ENCODE data around the gene ADGRD1. TPM values are rescaled to one million over a fixed set of nuclear protein-coding genes. Genes with fewer than 3 reads are reported as not detected.
"Not testable (repeated sequence)": the region's sequence is repeated elsewhere in the genome, so short reads cannot be mapped to it uniquely, and the experiment has no call there.

ADGRD1 gene
- 1 to 10 TPM in 8 of 9 donors, under 1 TPM in 1; 0.87 to 6.0 (median 1.3) TPM for total RNA-seq
- polyA plus RNA-seq, result 1 to 10 TPM; 1.4 to 2.8 (median 1.8) TPM
- long read RNA-seq, donor 1, result 0 reads
- long read RNA-seq, donor 2, result 0 reads
- long read RNA-seq, donor 3, partial matches to known transcripts, result 0 of 1 reads
- long read RNA-seq, donor 3, other reads (novel, unspliced or antisense), result 0 of 1 reads
- long read RNA-seq, donor 4, full-length matches to known transcripts, result 1 of 1 reads
- long read RNA-seq, donor 4, partial matches to known transcripts, result 0 of 1 reads
- long read RNA-seq, donor 4, other reads (novel, unspliced or antisense), result 0 of 1 reads
- long read RNA-seq, donor 5, full-length matches to known transcripts, result 1 of 1 reads
- long read RNA-seq, donor 5, partial matches to known transcripts, result 0 of 1 reads
- long read RNA-seq, donor 5, other reads (novel, unspliced or antisense), result 0 of 1 reads
- long read RNA-seq, donor 6, result 0 reads
- long read RNA-seq, donor 7, result 0 reads
- long read RNA-seq, donor 8, result 0 reads
- long read RNA-seq, donor 9, result 0 reads
- long read RNA-seq, donor 10, result 0 reads

DNA sequence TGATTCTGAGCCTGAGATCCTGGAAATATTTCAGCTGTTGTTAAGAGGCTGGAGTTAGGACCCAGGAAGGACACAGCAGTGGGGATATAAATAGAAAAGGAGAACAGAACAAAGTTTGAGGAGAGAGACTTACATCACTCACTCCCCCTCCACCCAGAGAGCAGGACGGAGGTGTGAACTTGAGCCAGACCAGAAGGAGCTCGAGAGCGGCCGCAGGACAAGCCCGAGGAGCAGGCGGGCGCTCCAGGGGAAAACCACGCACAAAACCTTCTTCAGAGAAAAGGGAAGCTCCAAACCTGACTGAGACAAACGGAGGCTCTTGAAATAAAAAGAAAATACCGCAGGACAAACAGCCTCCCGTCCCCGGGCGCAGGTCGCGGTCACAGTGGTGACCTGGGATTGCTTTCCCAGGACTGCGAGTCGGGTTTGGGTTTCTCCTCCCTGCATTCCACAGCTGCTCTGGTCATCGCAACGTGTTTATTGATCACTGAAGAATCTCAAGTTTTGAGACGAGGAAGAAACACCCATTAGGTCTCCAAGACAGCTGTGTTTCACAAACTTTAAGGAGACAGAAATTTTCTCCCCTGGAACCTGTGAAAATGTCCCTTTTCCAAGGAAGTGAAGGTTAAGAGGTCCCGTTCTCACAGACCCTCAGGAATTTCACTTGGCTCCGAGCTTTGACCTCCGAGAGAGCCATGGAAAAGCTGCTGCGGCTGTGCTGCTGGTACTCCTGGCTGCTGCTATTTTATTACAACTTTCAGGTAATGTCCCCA lies at the start of gene ADGRD1:
Gene ADGRD1, plus strand, starts transcription at position 137 of the 773 bp plus-strand sequence. Its CDS starts 559 bp downstream, at position 696.
- H3K4me3 ChIP-seq, result peak within 1 kb of the TSS in 1 of 4 donors; percentile 45
- peak within 1 kb of the TSS in 1 of 5 donors; percentile 39 for H3K27ac ChIP-seq
- DNase-seq, result peak in 4 of 7 donors; percentile 15 to 38 (median 35)
- H3K4me1 ChIP-seq (replicated peaks in 1 of 2), result no peaks in the 10 kb centered on the region
- H3K9me3 ChIP-seq (replicated peaks in 1 of 3), result no peaks in the 10 kb centered on the region
- TF ChIP-seq, protein P1, sequence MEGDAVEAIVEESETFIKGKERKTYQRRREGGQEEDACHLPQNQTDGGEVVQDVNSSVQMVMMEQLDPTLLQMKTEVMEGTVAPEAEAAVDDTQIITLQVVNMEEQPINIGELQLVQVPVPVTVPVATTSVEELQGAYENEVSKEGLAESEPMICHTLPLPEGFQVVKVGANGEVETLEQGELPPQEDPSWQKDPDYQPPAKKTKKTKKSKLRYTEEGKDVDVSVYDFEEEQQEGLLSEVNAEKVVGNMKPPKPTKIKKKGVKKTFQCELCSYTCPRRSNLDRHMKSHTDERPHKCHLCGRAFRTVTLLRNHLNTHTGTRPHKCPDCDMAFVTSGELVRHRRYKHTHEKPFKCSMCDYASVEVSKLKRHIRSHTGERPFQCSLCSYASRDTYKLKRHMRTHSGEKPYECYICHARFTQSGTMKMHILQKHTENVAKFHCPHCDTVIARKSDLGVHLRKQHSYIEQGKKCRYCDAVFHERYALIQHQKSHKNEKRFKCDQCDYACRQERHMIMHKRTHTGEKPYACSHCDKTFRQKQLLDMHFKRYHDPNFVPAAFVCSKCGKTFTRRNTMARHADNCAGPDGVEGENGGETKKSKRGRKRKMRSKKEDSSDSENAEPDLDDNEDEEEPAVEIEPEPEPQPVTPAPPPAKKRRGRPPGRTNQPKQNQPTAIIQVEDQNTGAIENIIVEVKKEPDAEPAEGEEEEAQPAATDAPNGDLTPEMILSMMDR (IDR thresholded peaks at IDR 0.05), result no peak
- no peak for TF ChIP-seq POLR2A (IDR thresholded peaks at IDR 0.05)
- 9 to 16% (median 12%) methylated on average over 21 to 24 of the region's 24 CpGs for WGBS, 4 donors
- peaks cover 3% of the 10 kb centered on the region for H3K27me3 ChIP-seq
- intact Hi-C loops (cut with DNase I), result no loop called here
- H3K36me3 ChIP-seq (replicated peaks in 1 of 2), result no peaks in the 10 kb centered on the region

DNA sequence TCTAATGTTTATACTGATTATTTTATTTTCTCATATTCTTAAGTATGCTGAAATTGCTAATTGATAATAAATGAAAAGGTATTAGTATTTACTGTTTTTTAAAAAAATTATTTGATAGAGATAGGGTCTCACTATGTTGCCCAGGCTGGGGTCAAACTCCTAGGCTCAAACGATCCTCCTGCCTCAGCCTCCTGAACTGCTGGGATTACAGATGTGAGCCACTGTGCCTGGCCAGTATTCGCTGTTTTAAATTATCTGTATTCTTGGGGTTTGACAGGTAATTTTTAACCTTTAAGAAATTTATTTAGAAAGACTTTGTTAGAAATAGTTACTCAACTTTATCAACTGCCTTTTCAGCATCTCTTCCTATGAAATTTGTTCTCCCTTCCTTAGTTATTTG lies 49.6 kb upstream of the ADGRD1 start:
- 69 to 91% (median 83%) methylated on average over 2 of the region's 2 CpGs for WGBS, 4 donors
- intact Hi-C loops (cut with DNase I), result no loop called here
- no peak for DNase-seq
- Histone ChIP-seq H3K27me3 (no peaks in the 10 kb centered on the region), H3K4me1 (replicated peaks in 1 of 2) (no peaks in the 10 kb centered on the region), H3K27ac (no peak overlapping the region), H3K9me3 (replicated peaks in 1 of 3) (no peaks in the 10 kb centered on the region), H3K4me3 (no peak overlapping the region), H3K36me3 (replicated peaks in 1 of 2) (no peaks in the 10 kb centered on the region)
- no peak for TF ChIP-seq POLR2A (IDR thresholded peaks at IDR 0.05)
- TF ChIP-seq, protein P1 (IDR thresholded peaks at IDR 0.05), result no peak

DNA sequence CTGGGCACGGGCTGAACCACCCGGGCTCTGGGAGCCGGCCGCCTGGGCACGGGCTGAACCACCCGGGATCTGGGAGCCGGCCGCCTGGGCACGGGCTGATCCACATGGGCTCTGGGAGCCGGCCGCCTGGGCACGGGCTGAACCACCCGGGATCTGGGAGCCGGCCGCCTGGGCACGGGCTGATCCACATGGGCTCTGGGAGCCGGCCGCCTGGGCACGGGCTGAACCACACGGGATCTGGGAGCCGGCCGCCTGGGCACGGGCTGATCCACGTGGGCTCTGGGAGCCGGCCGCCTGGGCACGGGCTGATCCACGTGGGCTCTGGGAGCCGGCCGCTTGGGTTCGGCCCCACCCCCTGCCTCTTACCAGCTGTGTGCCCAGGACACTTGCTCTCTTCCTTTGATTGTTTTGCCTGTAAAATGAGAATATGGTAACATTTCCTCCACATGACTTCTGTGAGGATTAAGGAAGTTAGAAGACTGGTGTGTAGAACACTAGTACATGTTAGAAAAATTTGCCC lies 48.7 kb upstream of the ADGRD1 start:
- H3K4me1 ChIP-seq (replicated peaks in 1 of 2); DNase-seq; H3K36me3 ChIP-seq (replicated peaks in 1 of 2); H3K27me3 ChIP-seq; H3K9me3 ChIP-seq (replicated peaks in 1 of 3); H3K4me3 ChIP-seq; intact Hi-C loops (cut with DNase I); H3K27ac ChIP-seq: not testable (repeated sequence)
- 87 to 100% (median 89%) methylated on average over 2 to 29 of the region's 31 CpGs for WGBS, 4 donors

DNA sequence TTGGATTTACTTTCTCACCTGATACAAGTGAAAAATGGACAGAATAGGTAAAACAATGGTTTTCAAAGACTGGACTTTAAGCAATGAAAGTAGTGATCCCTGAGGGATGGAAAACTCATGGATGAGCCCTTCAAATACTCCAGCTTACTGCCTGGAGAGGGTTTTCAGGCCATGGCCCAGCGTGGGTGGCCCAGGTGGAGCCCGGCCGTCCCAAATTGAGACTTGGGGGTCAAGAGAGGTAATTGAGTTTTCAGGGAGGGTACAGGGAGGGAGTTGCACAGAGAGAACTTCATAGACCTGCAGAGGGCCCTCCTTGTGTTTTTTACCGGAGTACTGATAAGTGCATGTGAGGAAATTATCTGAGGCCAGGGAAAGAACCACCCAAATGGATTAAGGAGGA lies 44.6 kb upstream of the ADGRD1 start:
- no peaks in the 10 kb centered on the region for H3K4me1 ChIP-seq (replicated peaks in 1 of 2)
- TF ChIP-seq, protein P1 (IDR thresholded peaks at IDR 0.05), result no peak
- no peak for TF ChIP-seq POLR2A (IDR thresholded peaks at IDR 0.05)
- intact Hi-C loops (cut with DNase I), result no loop called here
- H3K9me3 ChIP-seq (replicated peaks in 1 of 3), result peaks cover 0 to 6% (median 0%) of the 10 kb centered on the region in 3 donors
- H3K4me3 ChIP-seq, result no peak overlapping the region
- WGBS, 4 donors, result 73 to 90% (median 88%) methylated on average over 3 to 4 of the region's 4 CpGs
- no peaks in the 10 kb centered on the region for H3K36me3 ChIP-seq (replicated peaks in 1 of 2)
- no peak for DNase-seq
- no peaks in the 10 kb centered on the region for H3K27me3 ChIP-seq
- no peak overlapping the region for H3K27ac ChIP-seq
